GM12891 (cell line): ENCODE data around the gene RAPGEF5.
A peak's percentile ranks its signal among the peaks of the same experiment; 100 is the strongest.

Experiments used
- DNase-seq: peaks from one replicate; pipeline ENCODE4 v3.0.0; 2011; ENCODE audit warnings: low spot score; ENCODE audit not compliant: insufficient read length
- FAIRE-seq: peaks from 2 replicates; lab custom pipeline; 2011; peaks lifted over from hg19 to GRCh38; lab: Jason Lieb, UNC
- PAX5 ChIP-seq: IDR thresholded peaks from 2 replicates; pipeline ENCODE4 v1.6.1; 2011; ENCODE audit warnings: low read length, moderate library complexity, mild to moderate bottlenecking; ENCODE audit not compliant: insufficient read depth, severe bottlenecking
- POLR2A ChIP-seq: IDR thresholded peaks from 2 replicates; pipeline ENCODE4 v1.6.1; 2011; ENCODE audit warnings: low read depth, low read length, control low read depth
- POLR2AphosphoS5 ChIP-seq: IDR thresholded peaks from 2 replicates; pipeline ENCODE4 v1.6.1; 2011; ENCODE audit warnings: low read depth, low read length, control low read depth
- POU2F2 ChIP-seq: IDR thresholded peaks from 2 replicates; pipeline ENCODE4 v1.6.1; 2011; ENCODE audit warnings: low read depth, mild to moderate bottlenecking, control low read depth, low read length, moderate library complexity
- SPI1 ChIP-seq: IDR thresholded peaks from 2 replicates; pipeline ENCODE4 v1.6.1; 2011; ENCODE audit warnings: low read depth, low read length, control low read depth
- TAF1 ChIP-seq: IDR thresholded peaks from 2 replicates; pipeline ENCODE4 v1.6.1; 2011; ENCODE audit warnings: low read depth, low read length, control low read depth

RAPGEF5 gene

GRCh38 chr7:22363756-22364422 lies 6.9 kb upstream of the RAPGEF5 start:
- DNase-seq (no peak), FAIRE-seq (no peak)
- TF ChIP-seq POLR2AphosphoS5 (no peak), SPI1 (no peak), POU2F2 (no peak), PAX5 (no peak), TAF1 (no peak), POLR2A (no peak)

- TF ChIP-seq POU2F2, result no peak
- TF ChIP-seq TAF1, result no peak
- no peak for TF ChIP-seq SPI1
- TF ChIP-seq POLR2A, result no peak
- no peak for TF ChIP-seq PAX5
- TF ChIP-seq POLR2AphosphoS5, result no peak
- FAIRE-seq (peak; percentile 31), DNase-seq (no peak)
Measured at GRCh38 chr7:22361795-22362194, 4.8 kb upstream of the RAPGEF5 start.

GRCh38 chr7:22361320-22361719 lies 4.4 kb upstream of the RAPGEF5 start:
- DNase-seq (no peak), FAIRE-seq (no peak)
- TF ChIP-seq POU2F2 (no peak), SPI1 (peak; percentile 8; the same call in 1 of the 2 replicates)

DNA sequence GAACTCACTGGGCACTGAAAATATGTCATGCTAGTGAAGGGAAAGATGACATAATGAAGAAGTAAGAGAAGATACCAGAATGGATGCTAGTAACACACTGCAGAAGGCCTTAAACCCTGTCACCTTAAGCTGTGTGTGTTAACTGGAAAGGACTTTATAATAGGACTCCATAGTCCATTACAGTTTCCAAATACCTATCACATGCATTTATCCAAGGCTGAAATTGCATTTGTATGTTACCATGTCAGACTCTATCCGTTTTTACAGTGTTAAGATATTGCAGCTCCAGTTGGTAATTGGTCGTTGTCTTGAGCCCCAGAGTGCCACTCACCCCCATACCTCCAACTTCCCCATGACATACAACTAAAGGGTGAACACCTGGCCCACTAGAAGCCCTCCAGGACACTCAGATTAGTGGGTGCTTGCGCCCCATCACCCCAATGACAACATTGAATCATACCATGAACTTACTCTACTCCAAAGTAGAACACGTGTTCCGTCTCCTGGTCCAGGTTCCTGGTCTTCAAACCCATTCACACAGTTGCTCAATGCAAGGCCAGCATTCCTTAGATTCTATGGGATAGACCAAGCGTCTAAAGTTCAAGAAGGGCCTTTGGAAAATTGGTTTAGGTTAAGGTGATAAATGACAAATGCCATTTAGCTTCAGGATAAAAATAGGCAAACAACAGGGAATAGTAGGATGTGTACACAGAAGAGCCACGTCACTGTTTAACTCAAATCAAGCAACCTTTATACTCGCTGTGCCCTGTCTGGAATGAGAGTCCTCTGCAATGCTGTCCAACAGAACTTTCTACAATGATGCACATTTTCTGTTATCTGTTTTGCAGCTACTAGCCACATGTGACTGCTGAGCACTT lies 2.1 kb upstream of the RAPGEF5 start:
- FAIRE-seq (peak; percentile 26), DNase-seq (no peak)
- TF ChIP-seq PAX5, result no peak

GRCh38 chr7:22357311-22358175 lies 589 bp upstream of the RAPGEF5 start:
- DNase-seq, result no peak
- TF ChIP-seq PAX5, result no peak
- FAIRE-seq, result no peak

DNA sequence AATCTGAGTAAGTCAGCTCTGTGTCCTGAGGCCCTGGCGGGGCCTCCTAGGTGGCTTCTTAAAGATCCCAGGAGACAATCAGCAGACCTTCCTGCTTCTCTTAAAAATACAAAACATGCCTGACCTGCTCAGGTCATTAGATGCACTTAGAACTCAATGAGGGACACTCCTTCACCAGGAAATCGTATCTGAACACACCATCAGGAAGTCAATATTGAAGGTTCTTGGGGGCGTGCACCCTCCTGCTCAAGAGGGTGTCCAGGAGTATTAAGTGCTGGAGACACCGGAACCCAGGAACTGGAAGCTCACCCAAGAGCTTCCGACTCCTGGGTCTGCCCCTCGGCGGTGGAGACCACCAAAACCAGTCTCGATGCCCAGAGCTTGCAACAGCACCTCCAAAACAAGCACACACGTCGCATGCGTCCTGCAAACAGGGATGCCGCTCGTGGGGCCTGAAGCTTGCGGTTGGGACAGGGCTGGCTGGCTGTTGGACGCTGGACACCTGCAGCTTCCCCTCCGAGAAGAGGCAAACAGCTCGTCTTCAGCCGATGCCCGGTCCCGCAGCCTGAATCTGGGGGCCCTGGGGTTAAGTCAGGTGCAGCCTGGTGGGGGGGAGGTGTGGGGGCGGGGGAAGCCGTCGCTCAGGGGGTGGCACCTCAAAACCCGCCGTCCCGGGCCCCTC lies 803 bp downstream of the RAPGEF5 start:
- TF ChIP-seq POU2F2, result no peak
- TF ChIP-seq POLR2AphosphoS5, result no peak
- no peak for TF ChIP-seq TAF1
- no peak for TF ChIP-seq SPI1
- TF ChIP-seq POLR2A, result no peak
- no peak for TF ChIP-seq PAX5
- peak; percentile 58 for FAIRE-seq
- DNase-seq, result peak; percentile 47

- no peak for TF ChIP-seq POLR2A
- TF ChIP-seq PAX5, result no peak
- no peak for TF ChIP-seq SPI1
- TF ChIP-seq POLR2AphosphoS5, result no peak
- TF ChIP-seq TAF1, result no peak
- TF ChIP-seq POU2F2, result no peak
- DNase-seq, result no peak
- no peak for FAIRE-seq
Measured at GRCh38 chr7:22355620-22356009, 1.3 kb downstream of the RAPGEF5 start.

GRCh38 chr7:22354462-22354861 lies 2.5 kb downstream of the RAPGEF5 start:
- TF ChIP-seq POLR2AphosphoS5 (no peak), POU2F2 (no peak), POLR2A (no peak), PAX5 (no peak), TAF1 (no peak), SPI1 (no peak)
- DNase-seq (no peak), FAIRE-seq (no peak)

GRCh38 chr7:22352887-22353286 lies 4.1 kb downstream of the RAPGEF5 start:
- DNase-seq, result no peak
- peak; percentile 43 for FAIRE-seq
- TF ChIP-seq SPI1 (no peak), POU2F2 (no peak), POLR2AphosphoS5 (no peak), POLR2A (no peak), TAF1 (no peak), PAX5 (no peak)
